Amniotic epithelial cell (primary cell): ENCODE results near the gene KCTD6.

ENCODE experiments used
- DNase-seq: peaks from one replicate; pipeline ENCODE4 v3.0.0-alpha.2; 2010; ENCODE audit warnings: low read depth

KCTD6 gene

GRCh38 chr3:58485801-58486435 is 6.0 kb upstream of the KCTD6 start:
- no peak for DNase-seq

- peak; percentile 61 for DNase-seq
Observed at GRCh38 chr3:58487140-58487886, 4.6 kb upstream of the KCTD6 start.

- no peak for DNase-seq
Observed at GRCh38 chr3:58488967-58489366, 2.9 kb upstream of the KCTD6 start.

GRCh38 chr3:58490860-58491501 is 915 bp upstream of the KCTD6 start:
- no peak for DNase-seq

- DNase-seq = no peak
Observed at GRCh38 chr3:58492494-58492905, 604 bp downstream of the KCTD6 start.

GRCh38 chr3:58494107-58494506 is 2.2 kb downstream of the KCTD6 start:
- DNase-seq = no peak

GRCh38 chr3:58495101-58495500 is 3.2 kb downstream of the KCTD6 start:
- peak; percentile 47 for DNase-seq

GRCh38 chr3:58496206-58496857 is 4.4 kb downstream of the KCTD6 start:
- peak; percentile 55 for DNase-seq

GRCh38 chr3:58497097-58497496 is 5.2 kb downstream of the KCTD6 start:
- DNase-seq = peak; percentile 16

GRCh38 chr3:58502872-58503271 is 11.0 kb downstream of the KCTD6 start:
- DNase-seq = no peak

GRCh38 chr3:58507356-58508078 is 15.6 kb downstream of the KCTD6 start:
- no peak for DNase-seq

- DNase-seq = no peak
Observed at GRCh38 chr3:58508437-58508836, 16.5 kb downstream of the KCTD6 start.

GRCh38 chr3:58514405-58514804 is 22.5 kb downstream of the KCTD6 start:
- no peak for DNase-seq

- DNase-seq = no peak
Observed at GRCh38 chr3:58518291-58518789, 26.4 kb downstream of the KCTD6 start.

- no peak for DNase-seq
Observed at GRCh38 chr3:58519668-58520402, 27.9 kb downstream of the KCTD6 start.

- peak; percentile 43 for DNase-seq
Observed at GRCh38 chr3:58520403-58521335, 28.8 kb downstream of the KCTD6 start.

- no peak for DNase-seq
Observed at GRCh38 chr3:58521336-58521670, 29.4 kb downstream of the KCTD6 start.

- DNase-seq = no peak
Observed at GRCh38 chr3:58521917-58522631, 30.2 kb downstream of the KCTD6 start.

GRCh38 chr3:58522759-58523425 is 31.0 kb downstream of the KCTD6 start:
- DNase-seq = no peak
